ENCODE data around the gene ASXL1. TPM values are rescaled to one million over a fixed set of nuclear protein-coding genes. Genes with fewer than 3 reads are reported as not detected.

ASXL1 gene
- polyA plus RNA-seq, 1 of the 3 experiments (the other 2 are of a cell fraction), result 36.6 TPM

GRCh38 chr20:32468860-32469259 lies 110.7 kb downstream of the ASXL1 start:
- Histone ChIP-seq H3K9me3 (no peaks in the 10 kb centered on the region), H3K4me1 (ENCODE audit: control insufficient read depth in 1 of 2, insufficient read depth in 2 of 2, low read depth in 1 of 2, low read length in 1 of 2) (peaks cover 28 to 58% of the 10 kb centered on the region in 2 experiments; a peak in 3 of 4 replicates), H3K4me3 (ENCODE audit: low read depth in 2 of 2, low read length in 1 of 2) (no peak overlapping the region), H3K36me3 (replicated peaks in 1 of 2; ENCODE audit: control insufficient read depth in 1 of 2, insufficient read depth in 2 of 2, low read length in 1 of 2) (peaks cover 16 to 21% of the 10 kb centered on the region in 2 experiments), H3K27me3 (ENCODE audit: insufficient read depth) (no peaks in the 10 kb centered on the region), H3K4me2 (no peak overlapping the region), H3K9me2 (no peaks in the 10 kb centered on the region), H2AFZ (ENCODE audit: low read depth) (no peak overlapping the region), H3K79me2 (ENCODE audit: insufficient read depth) (peaks cover 96% of the 10 kb centered on the region), H3K9ac (no peak overlapping the region; the same call in 1 of the 2 replicates), H3K27ac (ENCODE audit: low read depth in 2 of 2, low read length in 1 of 2) (peak overlapping the region in 1 of 2 experiments; percentile 75; a peak in 1 of 4 replicates), H4K20me1 (ENCODE audit: insufficient read depth) (peaks cover 13% of the 10 kb centered on the region; the same call in 1 of the 2 replicates), H3F3A (replicated peaks; ENCODE audit: insufficient read depth) (peaks cover 10% of the 10 kb centered on the region)
- CTCF ChIA-PET, result interaction anchor here (2.3 kb wide), 1 partner anchor 12 kb away, joined by 14 read pairs; no protein-coding TSS in a partner anchor
- WGBS (ENCODE audit: low lambda C conversion rate), result 97% methylated on average over 6 of the region's 7 CpGs
- no peak for TF ChIP-seq EP300 (IDR thresholded peaks at IDR 0.05; ENCODE audit: borderline replicate concordance in 1 of 2, low read depth in 1 of 2, low read length in 1 of 2)
- TF ChIP-seq FOXJ3 (CRISPR knock-in tag; IDR thresholded peaks at IDR 0.05), result no peak
- no peak for TF ChIP-seq ZBTB33 (IDR thresholded peaks at IDR 0.05; ENCODE audit: borderline replicate concordance, low read depth)
- no peak for TF ChIP-seq GATA2 (CRISPR knock-in tag; IDR thresholded peaks at IDR 0.05)
- TF ChIP-seq PBX3 (IDR thresholded peaks at IDR 0.05), result no peak
- TF ChIP-seq TCF12 (IDR thresholded peaks at IDR 0.05), result no peak
- no peak for TF ChIP-seq GABPA (IDR thresholded peaks at IDR 0.05; ENCODE audit: low read depth)
- TF ChIP-seq RXRA (IDR thresholded peaks at IDR 0.05; ENCODE audit: borderline replicate concordance, low read depth), result no peak
- no peak for TF ChIP-seq FOSL2 (IDR thresholded peaks at IDR 0.05; ENCODE audit: borderline replicate concordance, low read depth)
- TF ChIP-seq RAD21 (IDR thresholded peaks at IDR 0.05; ENCODE audit: low read length), result no peak
- TF ChIP-seq MEF2A (IDR thresholded peaks at IDR 0.05; ENCODE audit: borderline replicate concordance, low read depth), result no peak
- no peak for TF ChIP-seq RFX5 (IDR thresholded peaks at IDR 0.05; ENCODE audit: low read length)
- TF ChIP-seq, protein P1, sequence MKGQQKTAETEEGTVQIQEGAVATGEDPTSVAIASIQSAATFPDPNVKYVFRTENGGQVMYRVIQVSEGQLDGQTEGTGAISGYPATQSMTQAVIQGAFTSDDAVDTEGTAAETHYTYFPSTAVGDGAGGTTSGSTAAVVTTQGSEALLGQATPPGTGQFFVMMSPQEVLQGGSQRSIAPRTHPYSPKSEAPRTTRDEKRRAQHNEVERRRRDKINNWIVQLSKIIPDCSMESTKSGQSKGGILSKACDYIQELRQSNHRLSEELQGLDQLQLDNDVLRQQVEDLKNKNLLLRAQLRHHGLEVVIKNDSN (IDR thresholded peaks at IDR 0.05; ENCODE audit: borderline replicate concordance, low read depth), result no peak
- TF ChIP-seq SIN3A (IDR thresholded peaks at IDR 0.05; ENCODE audit: borderline replicate concordance, low read depth, low read length), result no peak
- TF ChIP-seq, protein P2, sequence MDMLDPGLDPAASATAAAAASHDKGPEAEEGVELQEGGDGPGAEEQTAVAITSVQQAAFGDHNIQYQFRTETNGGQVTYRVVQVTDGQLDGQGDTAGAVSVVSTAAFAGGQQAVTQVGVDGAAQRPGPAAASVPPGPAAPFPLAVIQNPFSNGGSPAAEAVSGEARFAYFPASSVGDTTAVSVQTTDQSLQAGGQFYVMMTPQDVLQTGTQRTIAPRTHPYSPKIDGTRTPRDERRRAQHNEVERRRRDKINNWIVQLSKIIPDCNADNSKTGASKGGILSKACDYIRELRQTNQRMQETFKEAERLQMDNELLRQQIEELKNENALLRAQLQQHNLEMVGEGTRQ (IDR thresholded peaks at IDR 0.05; ENCODE audit: borderline replicate concordance, low read depth, low read length), result no peak
- no peak for TF ChIP-seq IRF3 (IDR thresholded peaks at IDR 0.05; ENCODE audit: low read depth, low read length)
- TF ChIP-seq JUND (IDR thresholded peaks at IDR 0.05), result no peak
- TF ChIP-seq, protein P3, sequence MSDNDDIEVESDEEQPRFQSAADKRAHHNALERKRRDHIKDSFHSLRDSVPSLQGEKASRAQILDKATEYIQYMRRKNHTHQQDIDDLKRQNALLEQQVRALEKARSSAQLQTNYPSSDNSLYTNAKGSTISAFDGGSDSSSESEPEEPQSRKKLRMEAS (IDR thresholded peaks at IDR 0.05; ENCODE audit: low read depth), result no peak
- POLR2A ChIA-PET, result no interaction called here
- no peak for DNase-seq
